GM23338 (cell line): ENCODE data around the gene ANKHD1. TPM values are rescaled to one million over a fixed set of nuclear protein-coding genes. Genes with fewer than 3 reads are reported as not detected.

Source experiments
- ATAC-seq: fragments of 200-7000 bp; cut with Tn5 transposase; 3 replicates; pipeline ENCODE4 v1.9.1; 2020
- DNase-seq: peaks from one replicate; pipeline ENCODE4 v3.0.0-alpha.2; 2015; ENCODE audit warnings: low spot score
- H2AFZ ChIP-seq: fragments of 200-600 bp; sonication (generic); 2 replicates; pipeline ENCODE4 v1.8.0; 2016; ENCODE audit warnings: antibody characterized with exemption, mild to moderate bottlenecking, moderate library complexity
- H3F3A ChIP-seq: fragments of 200-600 bp; sonication (generic); replicated peaks from 2 replicates; pipeline ENCODE4 v1.8.0; 2017; ENCODE audit warnings: antibody characterized with exemption, mixed run types, low read depth
- H3K27ac ChIP-seq: fragments of 200-600 bp; sonication (generic); 2 replicates; pipeline ENCODE4 v1.6.1; 2016; ENCODE audit warnings: low read depth
- H3K27me3 ChIP-seq: fragments of 200-600 bp; sonication (generic); 2 replicates; pipeline ENCODE4 v1.8.0; 2016; ENCODE audit warnings: mild to moderate bottlenecking, mixed run types, moderate library complexity; ENCODE audit not compliant: insufficient read depth
- H3K36me3 ChIP-seq: fragments of 200-600 bp; sonication (generic); 2 replicates; pipeline ENCODE4 v1.8.0; 2016; ENCODE audit warnings: mild to moderate bottlenecking; ENCODE audit not compliant: insufficient read depth
- H3K4me1 ChIP-seq: fragments of 200-600 bp; sonication (generic); 2 replicates; pipeline ENCODE4 v1.8.0; 2016; ENCODE audit warnings: mild to moderate bottlenecking, moderate library complexity; ENCODE audit not compliant: insufficient read depth
- H3K4me2 ChIP-seq: fragments of 200-600 bp; sonication (generic); 2 replicates; pipeline ENCODE4 v1.7.1; 2017; ENCODE audit warnings: mixed run types
- H3K4me3 ChIP-seq: fragments of 200-600 bp; sonication (generic); 2 replicates; pipeline ENCODE4 v1.6.1; 2016; ENCODE audit warnings: mixed run types
- H3K79me2 ChIP-seq: fragments of 200-600 bp; sonication (generic); replicated peaks from 2 replicates; pipeline ENCODE4 v1.8.0; 2017; ENCODE audit warnings: mild to moderate bottlenecking; ENCODE audit not compliant: insufficient read depth
- H3K9me2 ChIP-seq: fragments of 200-600 bp; sonication (generic); 2 replicates; pipeline ENCODE4 v1.8.0; 2017; ENCODE audit not compliant: insufficient read depth
- H4K20me1 ChIP-seq: fragments of 200-600 bp; sonication (generic); replicated peaks from 2 replicates; pipeline ENCODE4 v1.8.0; 2017; ENCODE audit warnings: mild to moderate bottlenecking; ENCODE audit not compliant: insufficient read depth
- H3K27ac Mint-ChIP-seq: 2 replicates; pipeline ENCODE4 v1.8.0; 2020; ENCODE audit warnings: inconsistent platforms, mild to moderate bottlenecking, moderate library complexity, mixed read lengths
- H3K27me3 Mint-ChIP-seq: 3 replicates; pipeline ENCODE4 v1.8.0; 2022; ENCODE audit warnings: low read depth, mild to moderate bottlenecking, moderate library complexity, mixed read lengths, inconsistent platforms; ENCODE audit not compliant: insufficient read depth, poor library complexity
- H3K36me3 Mint-ChIP-seq: 3 replicates; pipeline ENCODE4 v1.8.0; 2021; ENCODE audit warnings: low read depth, mild to moderate bottlenecking, inconsistent platforms, moderate library complexity, mixed read lengths
- H3K4me1 Mint-ChIP-seq: 3 replicates; pipeline ENCODE4 v1.8.0; 2020; ENCODE audit warnings: mild to moderate bottlenecking, inconsistent platforms, mixed read lengths
- H3K4me3 Mint-ChIP-seq: 3 replicates; pipeline ENCODE4 v1.8.0; 2021; ENCODE audit warnings: moderate library complexity, mild to moderate bottlenecking, inconsistent platforms, mixed read lengths
- H3K9me3 Mint-ChIP-seq: 3 replicates; pipeline ENCODE4 v1.8.0; 2020; ENCODE audit warnings: moderate library complexity, mild to moderate bottlenecking, inconsistent platforms, mixed read lengths
- CREB1 ChIP-seq: fragments of 250-450 bp; sonication (Bioruptor Pico); IDR thresholded peaks from 2 replicates; pipeline ENCODE4 v1.5.0; 2020; ENCODE audit warnings: low read depth, mild to moderate bottlenecking, moderate library complexity
- JUNB ChIP-seq: IDR thresholded peaks from one replicate; pipeline ENCODE4 v1.6.1; 2016; ENCODE audit warnings: antibody characterized with exemption; ENCODE audit not compliant: unreplicated experiment
- STAT1 ChIP-seq: IDR thresholded peaks from one replicate; pipeline ENCODE4 v1.6.1; 2016; ENCODE audit warnings: antibody characterized with exemption; ENCODE audit not compliant: unreplicated experiment
- ZNF462 ChIP-seq: fragments of 250-450 bp; sonication (Bioruptor Pico); IDR thresholded peaks from 2 replicates; pipeline ENCODE4 v1.5.0; 2020; ENCODE audit warnings: mild to moderate bottlenecking, moderate library complexity
- polyA plus RNA-seq: library from polyadenylated mRNA; unstranded; fragments of >200 nt; fragmentation: Nextera tagmentation; extraction: Ambion mirVana; gene quantifications from 2 replicates; pipeline ENCODE4 v1.2.1, GENCODE V29; 2016
- total RNA-seq: library from RNA; depleted of rRNA; stranded (reverse); fragments of >200 nt; shearing (Covaris generic); gene quantifications from 2 replicates; pipeline ENCODE4 v1.2.3, GENCODE V29; 2014
- TF ChIP-seq, protein P1 (sequence below), 2 experiments: fragments of 200-600 bp in 1 of 2; sonication (generic) in 1 of 2; conservative IDR thresholded peaks; 2 replicates each; pipeline versions ENCODE4 v1.5.1 to v1.6.1; 2016 to 2017; ENCODE audit warnings: antibody characterized with exemption in 2 of 2, low read depth in 2 of 2, mild to moderate bottlenecking in 2 of 2, moderate library complexity in 1 of 2
- TF ChIP-seq, protein P2 (sequence below): IDR thresholded peaks from 2 replicates; pipeline ENCODE4 v1.6.1; 2016; ENCODE audit warnings: antibody characterized with exemption

ANKHD1 gene
- total and polyA plus RNA-seq, 2 experiments from 2014 or later, result 73.0 to 119 TPM

GRCh38 chr5:140564196-140565023 is 162.8 kb downstream of the ANKHD1 start, which contains the start of the genes APBB3 and SLC35A4 (continued):
- TF ChIP-seq, protein P1, sequence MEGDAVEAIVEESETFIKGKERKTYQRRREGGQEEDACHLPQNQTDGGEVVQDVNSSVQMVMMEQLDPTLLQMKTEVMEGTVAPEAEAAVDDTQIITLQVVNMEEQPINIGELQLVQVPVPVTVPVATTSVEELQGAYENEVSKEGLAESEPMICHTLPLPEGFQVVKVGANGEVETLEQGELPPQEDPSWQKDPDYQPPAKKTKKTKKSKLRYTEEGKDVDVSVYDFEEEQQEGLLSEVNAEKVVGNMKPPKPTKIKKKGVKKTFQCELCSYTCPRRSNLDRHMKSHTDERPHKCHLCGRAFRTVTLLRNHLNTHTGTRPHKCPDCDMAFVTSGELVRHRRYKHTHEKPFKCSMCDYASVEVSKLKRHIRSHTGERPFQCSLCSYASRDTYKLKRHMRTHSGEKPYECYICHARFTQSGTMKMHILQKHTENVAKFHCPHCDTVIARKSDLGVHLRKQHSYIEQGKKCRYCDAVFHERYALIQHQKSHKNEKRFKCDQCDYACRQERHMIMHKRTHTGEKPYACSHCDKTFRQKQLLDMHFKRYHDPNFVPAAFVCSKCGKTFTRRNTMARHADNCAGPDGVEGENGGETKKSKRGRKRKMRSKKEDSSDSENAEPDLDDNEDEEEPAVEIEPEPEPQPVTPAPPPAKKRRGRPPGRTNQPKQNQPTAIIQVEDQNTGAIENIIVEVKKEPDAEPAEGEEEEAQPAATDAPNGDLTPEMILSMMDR (conservative IDR thresholded peaks at IDR 0.05; ENCODE audit: low read depth in 2 of 2), result no peak
- no peak for TF ChIP-seq STAT1
- TF ChIP-seq, protein P2, sequence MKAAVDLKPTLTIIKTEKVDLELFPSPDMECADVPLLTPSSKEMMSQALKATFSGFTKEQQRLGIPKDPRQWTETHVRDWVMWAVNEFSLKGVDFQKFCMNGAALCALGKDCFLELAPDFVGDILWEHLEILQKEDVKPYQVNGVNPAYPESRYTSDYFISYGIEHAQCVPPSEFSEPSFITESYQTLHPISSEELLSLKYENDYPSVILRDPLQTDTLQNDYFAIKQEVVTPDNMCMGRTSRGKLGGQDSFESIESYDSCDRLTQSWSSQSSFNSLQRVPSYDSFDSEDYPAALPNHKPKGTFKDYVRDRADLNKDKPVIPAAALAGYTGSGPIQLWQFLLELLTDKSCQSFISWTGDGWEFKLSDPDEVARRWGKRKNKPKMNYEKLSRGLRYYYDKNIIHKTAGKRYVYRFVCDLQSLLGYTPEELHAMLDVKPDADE, result peak; percentile 74

- Histone ChIP-seq H3F3A (no peaks in the 10 kb centered on the region), H2AFZ (peak overlapping the region; percentile 95), H3K79me2 (peaks cover 11% of the 10 kb centered on the region), H3K4me1 (peaks cover 5% of the 10 kb centered on the region; the same call in 1 of the 2 replicates), H4K20me1 (peaks cover 8% of the 10 kb centered on the region; the same call in 1 of the 2 replicates), H3K27me3 (no peaks in the 10 kb centered on the region), H3K4me3 (peak overlapping the region; percentile 86), H3K27ac (no peak overlapping the region), H3K9me2 (no peaks in the 10 kb centered on the region), H3K36me3 (no peaks in the 10 kb centered on the region), H3K4me2 (peak overlapping the region; percentile 98)
- Mint-ChIP-seq H3K9me3 (no peaks in the 10 kb centered on the region; the same call in 2 of the 3 replicates), H3K27me3 (peaks cover 17% of the 10 kb centered on the region), H3K36me3 (peaks cover 26% of the 10 kb centered on the region), H3K27ac (peak overlapping the region; percentile 90), H3K4me3 (peak overlapping the region; percentile 92), H3K4me1 (peaks cover 5% of the 10 kb centered on the region; the same call in 2 of the 3 replicates)
- DNase-seq (no peak), ATAC-seq (no peak)
- TF ChIP-seq, protein P1 (conservative IDR thresholded peaks at IDR 0.05; ENCODE audit: low read depth in 2 of 2), result no peak
- TF ChIP-seq JUNB (no peak), CREB1 (no peak), ZNF462 (CRISPR knock-in tag) (no peak)
Measured at GRCh38 chr5:140565024-140565779, 163.6 kb downstream of the ANKHD1 start.
